RWPE2 (cell line): ENCODE data around the gene SYVN1.

Source experiments
- ATAC-seq: fragments of 200-7000 bp; cut with Tn5 transposase; 3 replicates; pipeline ENCODE4 v1.9.1; 2021; ENCODE audit warnings: low read depth
- DNase-seq: peaks from one replicate; pipeline ENCODE4 v3.0.0-alpha.2; 2020; ENCODE audit warnings: low spot score
- H3K27ac ChIP-seq: fragments of 450-650 bp; 2 replicates; pipeline ENCODE4 v1.5.1; 2017; ENCODE audit warnings: mild to moderate bottlenecking; ENCODE audit not compliant: poor library complexity, severe bottlenecking
- H3K27me3 ChIP-seq: fragments of 250-450 bp; sonication (Bioruptor Pico); 2 replicates; pipeline ENCODE4 v1.5.1; 2021; ENCODE audit warnings: mild to moderate bottlenecking, moderate library complexity; ENCODE audit not compliant: insufficient read depth, poor library complexity, severe bottlenecking
- H3K36me3 ChIP-seq: fragments of 250-450 bp; sonication (Bioruptor Pico); 2 replicates; pipeline ENCODE4 v1.5.1; 2020; ENCODE audit warnings: low read depth, mild to moderate bottlenecking, moderate library complexity
- H3K4me1 ChIP-seq: fragments of 250-450 bp; sonication (Bioruptor Pico); 2 replicates; pipeline ENCODE4 v1.5.1; 2021; ENCODE audit warnings: mild to moderate bottlenecking, moderate library complexity; ENCODE audit not compliant: insufficient read depth, poor library complexity, severe bottlenecking
- H3K4me3 ChIP-seq: fragments of 250-450 bp; sonication (Bioruptor Pico); 2 replicates; pipeline ENCODE4 v1.5.1; 2021; ENCODE audit warnings: mild to moderate bottlenecking, moderate library complexity; ENCODE audit not compliant: severe bottlenecking
- H3K9me3 ChIP-seq: fragments of 250-450 bp; sonication (Bioruptor Pico); 2 replicates; pipeline ENCODE4 v1.5.1; 2021; ENCODE audit warnings: mild to moderate bottlenecking, moderate library complexity; ENCODE audit not compliant: severe bottlenecking
- TF ChIP-seq, protein P1 (sequence below): fragments of 450-650 bp; IDR thresholded peaks from one replicate; pipeline ENCODE4 v1.5.1; 2017; ENCODE audit warnings: mild to moderate bottlenecking, moderate library complexity; ENCODE audit not compliant: poor library complexity, severe bottlenecking

The SYVN1 gene

DNA sequence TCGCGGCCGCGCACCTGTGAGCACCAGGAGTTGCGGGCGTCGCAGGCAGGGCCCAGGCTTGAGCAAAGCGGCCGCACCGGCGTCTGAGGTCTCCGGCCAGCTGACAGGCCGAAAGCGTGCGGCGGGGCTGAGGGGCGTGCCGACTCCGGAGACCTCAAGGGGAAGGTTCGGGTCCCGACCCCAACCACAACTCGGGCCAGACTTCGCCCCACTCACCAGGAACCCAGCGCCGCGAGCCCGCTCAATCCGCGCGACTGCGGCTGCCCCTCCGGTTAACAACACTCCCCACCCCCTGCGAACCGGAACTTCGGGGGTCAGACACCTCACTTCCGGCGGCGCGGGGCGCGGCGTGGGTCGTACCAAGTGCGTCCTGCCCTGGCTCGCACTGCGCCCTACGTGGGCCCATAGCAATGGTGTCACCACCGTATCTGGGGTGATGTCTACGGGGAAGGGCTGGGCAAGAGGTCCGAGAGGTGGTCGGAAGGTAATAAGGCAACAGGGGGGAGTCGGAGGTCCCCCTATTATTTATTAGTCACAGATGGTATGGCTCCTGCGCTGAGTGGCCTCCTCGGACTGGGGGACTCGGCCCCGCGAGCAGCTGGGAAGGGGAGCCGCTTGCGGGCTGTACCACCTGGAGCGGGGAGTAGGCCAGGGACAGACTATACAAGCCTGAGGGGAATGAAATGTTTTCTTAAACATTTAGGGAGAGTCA, at the start of gene SYVN1:
Gene SYVN1, minus strand, starts transcription at position 280 of the 712 bp plus-strand sequence. CDS start 918 bp downstream, outside the sequence.
- ATAC-seq (peak; percentile 71), DNase-seq (peak; percentile 94)
- no peaks in the 10 kb centered on the region for H3K9me3 ChIP-seq
- H3K36me3 ChIP-seq = peaks cover 33% of the 10 kb centered on the region
- TF ChIP-seq, protein P1, sequence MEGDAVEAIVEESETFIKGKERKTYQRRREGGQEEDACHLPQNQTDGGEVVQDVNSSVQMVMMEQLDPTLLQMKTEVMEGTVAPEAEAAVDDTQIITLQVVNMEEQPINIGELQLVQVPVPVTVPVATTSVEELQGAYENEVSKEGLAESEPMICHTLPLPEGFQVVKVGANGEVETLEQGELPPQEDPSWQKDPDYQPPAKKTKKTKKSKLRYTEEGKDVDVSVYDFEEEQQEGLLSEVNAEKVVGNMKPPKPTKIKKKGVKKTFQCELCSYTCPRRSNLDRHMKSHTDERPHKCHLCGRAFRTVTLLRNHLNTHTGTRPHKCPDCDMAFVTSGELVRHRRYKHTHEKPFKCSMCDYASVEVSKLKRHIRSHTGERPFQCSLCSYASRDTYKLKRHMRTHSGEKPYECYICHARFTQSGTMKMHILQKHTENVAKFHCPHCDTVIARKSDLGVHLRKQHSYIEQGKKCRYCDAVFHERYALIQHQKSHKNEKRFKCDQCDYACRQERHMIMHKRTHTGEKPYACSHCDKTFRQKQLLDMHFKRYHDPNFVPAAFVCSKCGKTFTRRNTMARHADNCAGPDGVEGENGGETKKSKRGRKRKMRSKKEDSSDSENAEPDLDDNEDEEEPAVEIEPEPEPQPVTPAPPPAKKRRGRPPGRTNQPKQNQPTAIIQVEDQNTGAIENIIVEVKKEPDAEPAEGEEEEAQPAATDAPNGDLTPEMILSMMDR = no peak
- H3K27ac ChIP-seq = peak within 1 kb of the TSS; percentile 88
- peak within 1 kb of the TSS; percentile 69 for H3K4me3 ChIP-seq
- no peaks in the 10 kb centered on the region for H3K27me3 ChIP-seq
- H3K4me1 ChIP-seq = peaks cover 6% of the 10 kb centered on the region

DNA sequence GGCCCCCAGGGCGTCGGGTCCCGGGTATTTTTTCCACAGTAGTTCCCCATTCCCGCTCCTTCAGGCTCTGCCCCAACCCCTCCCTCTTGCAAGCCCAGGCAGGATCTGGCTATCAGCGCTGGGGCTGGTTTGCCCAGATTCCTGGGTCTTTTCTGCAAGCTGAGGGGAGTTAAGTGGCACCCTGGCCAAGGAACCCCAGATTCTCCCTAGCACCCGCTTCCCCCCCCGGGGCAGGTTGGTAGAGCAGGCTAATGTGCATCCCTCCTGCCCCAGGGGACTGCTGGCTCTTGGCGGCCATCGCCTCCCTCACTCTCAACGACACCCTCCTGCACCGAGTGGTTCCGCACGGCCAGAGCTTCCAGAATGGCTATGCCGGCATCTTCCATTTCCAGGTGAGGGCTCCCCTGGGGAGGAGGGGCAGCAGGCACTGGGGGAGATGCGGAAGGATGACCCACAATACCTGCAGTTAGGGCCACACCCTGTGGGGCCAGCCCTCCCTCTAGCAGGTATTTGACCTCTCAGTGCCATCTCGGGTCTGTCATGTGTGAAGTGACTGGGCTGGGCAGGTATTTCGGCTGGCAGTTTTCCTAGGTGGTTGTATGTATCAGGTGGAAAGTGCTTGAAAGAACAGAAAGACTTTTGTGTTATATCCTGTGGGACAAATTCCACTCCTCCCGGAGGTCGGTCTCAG, 49.0 kb upstream of the SYVN1 start:
- Histone ChIP-seq H3K27me3 (no peaks in the 10 kb centered on the region), H3K27ac (peak overlapping the region; percentile 82), H3K9me3 (no peaks in the 10 kb centered on the region), H3K36me3 (peaks cover 59% of the 10 kb centered on the region), H3K4me3 (peak overlapping the region; percentile 87), H3K4me1 (peaks cover 6% of the 10 kb centered on the region)
- ATAC-seq (peak; percentile 31), DNase-seq (peak; percentile 81)
- TF ChIP-seq, protein P1 = no peak

DNA sequence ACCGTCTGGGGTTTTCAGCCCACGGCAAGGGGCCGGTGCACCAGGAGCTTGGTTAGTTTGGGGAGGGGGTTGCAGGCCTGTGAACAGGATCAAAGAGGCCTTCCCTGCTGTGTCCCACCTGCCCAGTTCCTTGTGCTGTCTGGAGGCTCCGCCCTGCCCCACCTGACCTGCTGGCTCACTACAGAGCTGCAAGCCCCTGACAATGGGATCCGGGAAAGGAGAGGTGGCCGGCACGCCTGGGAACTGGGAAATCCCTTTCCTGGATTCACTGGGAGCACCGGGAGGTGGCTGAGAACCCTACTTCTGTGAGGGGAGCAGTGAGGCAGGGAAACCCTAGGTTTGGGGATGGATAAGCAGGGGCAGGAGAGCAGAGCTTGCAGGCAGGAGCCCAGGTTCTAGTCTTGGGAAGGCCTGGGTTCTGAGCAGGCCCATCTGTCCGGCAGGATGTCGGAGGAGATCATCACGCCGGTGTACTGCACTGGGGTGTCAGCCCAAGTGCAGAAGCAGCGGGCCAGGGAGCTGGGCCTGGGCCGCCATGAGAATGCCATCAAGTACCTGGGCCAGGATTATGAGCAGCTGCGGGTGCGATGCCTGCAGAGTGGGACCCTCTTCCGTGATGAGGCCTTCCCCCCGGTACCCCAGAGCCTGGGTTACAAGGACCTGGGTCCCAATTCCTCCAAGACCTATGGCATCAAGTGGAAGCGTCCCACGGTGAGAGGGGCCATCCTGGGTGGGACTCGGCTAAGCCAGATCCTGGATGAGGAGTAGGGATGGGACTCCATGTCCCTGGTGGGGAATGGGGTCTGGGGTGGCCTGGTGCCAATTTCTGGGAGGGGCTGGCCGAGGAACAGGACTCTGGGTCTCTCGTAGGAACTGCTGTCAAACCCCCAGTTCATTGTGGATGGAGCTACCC, 48.2 kb upstream of the SYVN1 start:
- H3K36me3 ChIP-seq = peaks cover 51% of the 10 kb centered on the region
- H3K4me1 ChIP-seq = peaks cover 6% of the 10 kb centered on the region
- no peaks in the 10 kb centered on the region for H3K27me3 ChIP-seq
- ATAC-seq = peak; percentile 57
- peak overlapping the region; percentile 87 for H3K4me3 ChIP-seq
- DNase-seq = peak; percentile 54
- TF ChIP-seq, protein P1 = no peak
- H3K27ac ChIP-seq = peak overlapping the region; percentile 82
- no peaks in the 10 kb centered on the region for H3K9me3 ChIP-seq

DNA sequence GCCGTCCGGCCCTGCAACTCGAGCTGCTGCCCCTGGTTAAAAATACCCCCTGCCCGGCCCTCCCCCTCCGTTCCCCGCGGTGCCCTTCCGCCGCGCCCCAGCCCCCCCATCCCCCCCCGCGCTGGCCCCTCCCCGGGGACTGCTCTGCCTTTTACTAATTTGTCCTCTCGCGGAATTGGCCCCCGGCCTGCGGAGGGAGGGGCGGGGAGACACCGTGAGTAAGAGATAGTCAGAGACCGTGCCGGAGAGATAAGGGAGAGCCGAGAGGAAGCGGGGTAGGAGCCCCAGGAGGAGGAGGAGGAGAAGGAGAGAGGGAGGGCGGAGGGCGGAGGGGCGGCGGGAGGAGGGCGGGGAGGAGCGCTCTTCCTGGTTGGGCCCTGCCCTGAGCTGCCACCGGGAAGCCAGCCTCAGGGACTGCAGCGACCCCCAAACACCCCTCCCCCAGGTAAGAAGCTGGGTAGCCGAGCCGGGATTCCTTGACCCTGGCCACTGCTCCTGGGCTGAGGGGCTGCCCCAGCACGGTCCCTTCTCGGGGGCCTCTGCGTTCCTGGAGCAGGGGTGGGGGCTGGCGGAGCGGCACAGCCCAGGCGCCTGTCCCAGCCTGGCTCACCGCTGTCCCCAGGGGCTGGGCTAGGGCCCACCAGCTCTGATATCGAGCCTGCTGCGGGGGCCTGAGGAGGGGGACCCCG, 47.4 kb upstream of the SYVN1 start, which contains the start of gene CAPN1:
Gene CAPN1, plus strand, starts transcription at position 360 of the 689 bp plus-strand sequence. CDS start 774 bp downstream, outside the sequence.
- TF ChIP-seq, protein P1 = no peak
- peaks cover 43% of the 10 kb centered on the region for H3K36me3 ChIP-seq
- H3K4me3 ChIP-seq = peak within 1 kb of the TSS; percentile 87
- H3K27me3 ChIP-seq = no peaks in the 10 kb centered on the region
- H3K9me3 ChIP-seq = no peaks in the 10 kb centered on the region
- ATAC-seq (peak; percentile 72), DNase-seq (peak; percentile 92)
- H3K4me1 ChIP-seq = peaks cover 6% of the 10 kb centered on the region
- H3K27ac ChIP-seq = peak within 1 kb of the TSS; percentile 82
